Activated CD4-positive, alpha-beta memory T cell treated with anti-CD3 and anti-CD28 coated beads for 36 hours (primary cell): ENCODE measurements around the gene C1orf56. TPM values are rescaled to one million over a fixed set of nuclear protein-coding genes. Genes with fewer than 3 reads are reported as not detected.

Experiments
- CTCF ChIA-PET: fragments of 350-600 bp; sonication (Branson Sonifier 250); formaldehyde crosslinking; loops from one replicate; lab custom pipeline; 2021; ENCODE audit warnings: antibody characterized with exemption, inconsistent platforms; lab: Charles Lee
- POLR2A ChIA-PET: fragments of 350-600 bp; sonication (Branson Sonifier 250); formaldehyde crosslinking; loops from one replicate; lab custom pipeline; 2021; ENCODE audit warnings: antibody characterized with exemption; lab: Charles Lee
- DNase-seq: peaks from one replicate; pipeline ENCODE4 v3.0.0-alpha.2; 2020
- H3K27ac Mint-ChIP-seq: one replicate; pipeline ENCODE4 v1.8.0; 2021; ENCODE audit warnings: mixed read lengths
- H3K27me3 Mint-ChIP-seq: one replicate; pipeline ENCODE4 v1.8.0; 2021; ENCODE audit warnings: mixed read lengths
- H3K36me3 Mint-ChIP-seq: one replicate; pipeline ENCODE4 v1.8.0; 2021; ENCODE audit warnings: mixed read lengths
- H3K4me1 Mint-ChIP-seq: one replicate; pipeline ENCODE4 v1.8.0; 2021; ENCODE audit warnings: low read depth, mixed read lengths
- H3K4me3 Mint-ChIP-seq: one replicate; pipeline ENCODE4 v1.8.0; 2021; ENCODE audit warnings: mild to moderate bottlenecking, mixed read lengths
- H3K9me3 Mint-ChIP-seq: one replicate; pipeline ENCODE4 v1.8.0; 2021; ENCODE audit warnings: mixed read lengths
- intact Hi-C: fragments of 100-400 bp; cut with micrococcal nuclease; formaldehyde crosslinking; loops from one replicate; pipeline ENCODE4 v1.15.1; 2023
- total RNA-seq, 2 experiments: library from RNA; stranded (reverse); gene quantifications; one replicate each; pipeline ENCODE4 v1.2.3, GENCODE V29; 2021

The C1orf56 gene
- total RNA-seq, result 1 to 10 TPM; 1.5 to 1.8 TPM

GRCh38 chr1:151047591-151047924 is at the start of gene C1orf56:
Gene C1orf56 (plus strand): TSS chr1:151047751. CDS start chr1:151047848, 97 bp downstream.
- Mint-ChIP-seq H3K4me3 (peak within 1 kb of the TSS; percentile 88), H3K27ac (peak within 1 kb of the TSS; percentile 82), H3K9me3 (no peaks in the 10 kb centered on the region), H3K36me3 (peaks cover 20% of the 10 kb centered on the region), H3K4me1 (peaks cover 51% of the 10 kb centered on the region), H3K27me3 (no peaks in the 10 kb centered on the region)
- intact Hi-C loops, result no loop called here
- DNase-seq, result peak; percentile 70
- ChIA-PET CTCF (interaction anchor here (0.9 to 3.9 kb wide), 15 partner anchors 10 to 428 kb away, joined by 3 to 32 read pairs (median 4); partner anchors contain the start of genes CDC42SE1, GABPB2, MINDY1 and TNFAIP8L2), POLR2A (interaction anchor here (1.0 to 2.1 kb wide), 4 partner anchors 10 to 110 kb away, joined by 3 to 28 read pairs (median 5); partner anchors contain the start of genes CDC42SE1, GABPB2 and PRUNE1)

DNA sequence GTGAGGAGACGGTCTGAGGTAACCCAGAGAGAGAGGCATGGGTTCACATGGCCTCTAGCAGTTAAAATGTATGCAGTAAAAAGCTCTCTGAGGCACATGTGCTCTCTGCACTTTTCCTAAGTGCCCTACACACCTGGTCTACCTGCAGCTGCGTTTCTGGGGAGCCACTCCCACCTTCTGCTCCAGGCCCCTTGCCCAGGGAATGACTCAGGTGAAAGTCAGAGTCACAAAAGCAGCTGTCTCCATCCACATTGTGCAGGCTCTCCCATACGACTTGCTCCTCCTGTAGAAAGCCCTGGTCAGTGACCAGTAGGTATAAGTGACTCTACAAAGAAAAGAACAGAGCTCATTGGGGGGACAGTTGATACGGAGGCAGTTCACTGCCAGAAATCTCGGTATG is 49.6 kb upstream of the C1orf56 start:
- no peaks in the 10 kb centered on the region for H3K9me3 Mint-ChIP-seq
- peaks cover 37% of the 10 kb centered on the region for H3K4me1 Mint-ChIP-seq
- H3K4me3 Mint-ChIP-seq, result no peak overlapping the region
- ChIA-PET CTCF (interaction anchor here (1.4 to 14.0 kb wide), 3 partner anchors 8 to 20 kb away, joined by 7 to 222 read pairs (median 10); partner anchors contain the start of genes ANXA9, CERS2 and MINDY1), POLR2A (no interaction called here)
- H3K27me3 Mint-ChIP-seq, result no peaks in the 10 kb centered on the region
- no peak for DNase-seq
- H3K27ac Mint-ChIP-seq, result no peak overlapping the region
- intact Hi-C loops, result loop anchor here (2.0 kb wide), 1 partner anchor 19 kb away; no protein-coding TSS in a partner anchor
- peaks cover 13% of the 10 kb centered on the region for H3K36me3 Mint-ChIP-seq

- no peak overlapping the region for H3K4me3 Mint-ChIP-seq
- peaks cover 47% of the 10 kb centered on the region for H3K4me1 Mint-ChIP-seq
- POLR2A ChIA-PET, result interaction anchor here (0.5 kb wide), 1 partner anchor 23 kb away, joined by 3 read pairs; no protein-coding TSS in a partner anchor
- H3K9me3 Mint-ChIP-seq, result no peaks in the 10 kb centered on the region
- peak overlapping the region; percentile 20 for H3K27ac Mint-ChIP-seq
- CTCF ChIA-PET, result interaction anchor here (1.1 to 14.0 kb wide), 3 partner anchors 14 to 33 kb away, joined by 4 to 222 read pairs (median 7); partner anchors contain the start of genes ANXA9 and CERS2
- intact Hi-C loops, result no loop called here
- H3K36me3 Mint-ChIP-seq, result peaks cover 13% of the 10 kb centered on the region
- H3K27me3 Mint-ChIP-seq, result no peaks in the 10 kb centered on the region
- DNase-seq, result peak; percentile 47
Observed at GRCh38 chr1:150999051-150999674, 48.4 kb upstream of the C1orf56 start.

GRCh38 chr1:150999926-151000325 is 47.6 kb upstream of the C1orf56 start:
- Mint-ChIP-seq H3K36me3 (peaks cover 13% of the 10 kb centered on the region), H3K4me1 (peaks cover 52% of the 10 kb centered on the region), H3K4me3 (no peak overlapping the region), H3K9me3 (no peaks in the 10 kb centered on the region), H3K27ac (no peak overlapping the region), H3K27me3 (no peaks in the 10 kb centered on the region)
- intact Hi-C loops, result no loop called here
- DNase-seq, result no peak
- CTCF ChIA-PET, result interaction anchor here (0.6 to 14.0 kb wide), 2 partner anchors 22 to 439 kb away, joined by 3 to 222 read pairs; partner anchors contain the start of genes ANXA9 and CERS2
- POLR2A ChIA-PET, result no interaction called here

DNA sequence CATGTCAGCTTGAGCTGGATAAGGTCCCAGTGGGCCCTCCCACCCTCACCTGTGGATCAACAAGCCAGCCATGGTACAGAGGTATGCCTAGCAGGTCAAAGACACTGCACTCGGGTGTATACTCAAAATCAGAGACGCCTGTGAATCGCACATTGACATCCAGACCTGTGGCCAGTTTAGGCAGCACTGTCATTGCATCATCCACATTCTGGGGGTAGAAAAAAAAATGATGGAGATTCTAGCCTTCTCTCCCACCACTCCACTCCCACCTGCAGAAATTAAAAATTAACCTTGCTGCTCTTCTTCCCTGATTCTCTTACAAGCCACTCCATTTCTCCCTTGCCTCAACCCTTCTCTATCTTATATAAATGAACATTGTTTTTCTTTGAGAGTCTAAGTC is 47.1 kb upstream of the C1orf56 start:
- ChIA-PET CTCF (interaction anchor here (14.0 kb wide), 1 partner anchor 23 kb away, joined by 222 read pairs; the partner anchor contains the start of genes ANXA9 and CERS2), POLR2A (interaction anchor here (0.7 kb wide), 1 partner anchor 54 kb away, joined by 3 read pairs; no protein-coding TSS in a partner anchor)
- H3K36me3 Mint-ChIP-seq, result peaks cover 13% of the 10 kb centered on the region
- no peaks in the 10 kb centered on the region for H3K9me3 Mint-ChIP-seq
- H3K27me3 Mint-ChIP-seq, result no peaks in the 10 kb centered on the region
- no peak for DNase-seq
- H3K27ac Mint-ChIP-seq, result peak overlapping the region; percentile 16
- peaks cover 54% of the 10 kb centered on the region for H3K4me1 Mint-ChIP-seq
- intact Hi-C loops, result no loop called here
- H3K4me3 Mint-ChIP-seq, result no peak overlapping the region

DNA sequence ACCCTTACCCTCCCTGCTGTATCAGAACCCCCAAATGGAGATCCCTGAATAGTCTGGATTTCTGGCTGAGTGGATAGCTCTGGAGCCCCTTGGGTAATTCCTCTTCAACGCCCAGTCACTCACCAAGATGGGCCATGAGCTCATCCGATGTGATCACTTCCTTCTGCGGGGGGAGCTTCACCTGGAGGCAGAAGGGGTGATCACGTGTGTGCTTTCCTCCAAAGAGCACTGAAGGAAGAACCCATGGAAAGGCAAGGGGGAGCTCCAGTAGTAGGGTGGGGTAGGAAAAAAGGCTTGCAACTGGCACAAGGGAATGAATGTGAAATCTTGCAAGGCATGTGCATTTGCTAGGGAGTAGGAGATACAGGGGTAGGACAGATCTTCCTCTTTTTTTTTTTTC is 45.9 kb upstream of the C1orf56 start:
- POLR2A ChIA-PET, result interaction anchor here (1.1 kb wide), 1 partner anchor 237 kb away, joined by 3 read pairs; no protein-coding TSS in a partner anchor
- H3K36me3 Mint-ChIP-seq, result peaks cover 13% of the 10 kb centered on the region

GRCh38 chr1:151002051-151002450 is 45.5 kb upstream of the C1orf56 start:
- Mint-ChIP-seq H3K27me3 (no peaks in the 10 kb centered on the region), H3K4me1 (peaks cover 63% of the 10 kb centered on the region), H3K27ac (peak overlapping the region; percentile 18), H3K36me3 (peaks cover 11% of the 10 kb centered on the region), H3K9me3 (no peaks in the 10 kb centered on the region), H3K4me3 (no peak overlapping the region)
- CTCF ChIA-PET, result interaction anchor here (1.2 to 14.0 kb wide), 2 partner anchors 10 to 24 kb away, joined by 3 to 222 read pairs; partner anchors contain the start of genes ANXA9 and CERS2
- intact Hi-C loops, result no loop called here
- DNase-seq, result no peak
- POLR2A ChIA-PET, result interaction anchor here (1.1 kb wide), 1 partner anchor 238 kb away, joined by 3 read pairs; no protein-coding TSS in a partner anchor

More for the DNA sequence above, 45.9 kb upstream of the C1orf56 start:
- H3K4me1 Mint-ChIP-seq, result peaks cover 58% of the 10 kb centered on the region
- no peak overlapping the region for H3K4me3 Mint-ChIP-seq
- intact Hi-C loops, result no loop called here
- CTCF ChIA-PET, result interaction anchor here (14.0 kb wide), 1 partner anchor 24 kb away, joined by 222 read pairs; the partner anchor contains the start of genes ANXA9 and CERS2
- no peaks in the 10 kb centered on the region for H3K9me3 Mint-ChIP-seq
- no peaks in the 10 kb centered on the region for H3K27me3 Mint-ChIP-seq
- no peak overlapping the region for H3K27ac Mint-ChIP-seq
- no peak for DNase-seq

DNA sequence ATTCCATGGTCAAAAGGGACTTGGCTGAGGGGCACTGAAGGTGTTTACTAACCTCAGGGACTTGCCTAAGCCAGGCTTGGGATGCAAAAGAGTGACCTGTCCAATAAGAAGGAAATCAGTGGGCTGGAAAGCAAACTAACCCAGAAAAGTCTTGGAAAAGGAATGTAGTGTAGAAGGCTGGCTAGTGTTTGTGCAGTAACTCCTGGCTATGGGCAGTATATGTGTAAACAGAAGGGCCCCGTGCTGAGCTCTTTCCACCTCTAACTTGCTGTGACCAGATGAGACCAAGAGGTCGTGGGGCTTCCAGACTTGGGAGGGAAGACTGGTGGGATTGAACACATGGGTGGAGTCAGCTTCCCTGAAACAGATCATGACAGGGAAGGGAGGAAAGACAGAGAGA is 44.9 kb upstream of the C1orf56 start:
- ChIA-PET POLR2A (no interaction called here), CTCF (interaction anchor here (0.9 to 14.0 kb wide), 3 partner anchors 9 to 442 kb away, joined by 3 to 222 read pairs (median 3); partner anchors contain the start of genes ANXA9 and CERS2)
- Mint-ChIP-seq H3K27me3 (no peaks in the 10 kb centered on the region), H3K4me1 (peaks cover 69% of the 10 kb centered on the region), H3K36me3 (peaks cover 8% of the 10 kb centered on the region), H3K9me3 (no peaks in the 10 kb centered on the region), H3K27ac (peak overlapping the region; percentile 97), H3K4me3 (peak overlapping the region; percentile 27)
- intact Hi-C loops, result no loop called here
- no peak for DNase-seq

GRCh38 chr1:151003180-151003579 is 44.4 kb upstream of the C1orf56 start:
- DNase-seq, result no peak
- no peaks in the 10 kb centered on the region for H3K9me3 Mint-ChIP-seq
- H3K27me3 Mint-ChIP-seq, result no peaks in the 10 kb centered on the region
- peak overlapping the region; percentile 97 for H3K27ac Mint-ChIP-seq
- H3K36me3 Mint-ChIP-seq, result peaks cover 8% of the 10 kb centered on the region
- ChIA-PET CTCF (interaction anchor here (0.6 to 14.0 kb wide), 6 partner anchors 8 to 442 kb away, joined by 3 to 222 read pairs (median 4); partner anchors contain the start of genes ANXA9 and CERS2), POLR2A (no interaction called here)
- intact Hi-C loops, result no loop called here
- H3K4me1 Mint-ChIP-seq, result peaks cover 73% of the 10 kb centered on the region
- peak overlapping the region; percentile 27 for H3K4me3 Mint-ChIP-seq

DNA sequence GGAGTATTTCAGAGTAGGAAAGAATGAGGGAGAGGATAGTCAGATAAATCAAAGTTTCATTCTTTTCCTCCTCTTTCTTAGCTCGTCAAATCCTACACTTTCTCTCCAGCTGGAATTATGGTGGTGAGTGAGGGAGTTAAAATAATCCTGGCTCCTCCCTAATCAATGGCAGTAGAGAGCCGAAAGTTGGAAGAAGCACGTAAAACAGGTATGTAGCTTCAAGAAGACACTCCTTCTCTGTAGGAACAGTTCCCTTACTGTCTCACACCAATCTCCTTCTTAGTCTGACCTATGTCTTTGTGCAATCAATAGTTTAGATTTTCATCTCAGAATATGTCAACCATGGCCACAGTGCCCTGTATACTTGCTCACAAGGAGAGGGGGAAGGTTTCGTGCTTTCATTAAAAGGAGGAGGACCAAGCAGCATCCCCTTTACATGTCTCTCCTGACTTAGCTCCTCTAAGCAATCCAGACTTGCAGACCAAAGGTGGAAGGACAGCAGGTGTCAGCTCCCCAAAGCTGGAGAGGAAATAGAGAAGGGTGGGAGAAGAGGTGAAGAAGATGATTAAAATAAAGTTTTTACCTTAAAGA is 41.7 kb upstream of the C1orf56 start:
- DNase-seq, result no peak
- POLR2A ChIA-PET, result interaction anchor here (0.5 to 2.9 kb wide), 7 partner anchors 10 to 640 kb away, joined by 3 to 17 read pairs (median 3); partner anchors contain the start of genes CDC42SE1 and CERS2
- Mint-ChIP-seq H3K9me3 (no peaks in the 10 kb centered on the region), H3K36me3 (peaks cover 9% of the 10 kb centered on the region), H3K27ac (peak overlapping the region; percentile 97), H3K4me1 (peaks cover 78% of the 10 kb centered on the region), H3K27me3 (no peaks in the 10 kb centered on the region), H3K4me3 (peak overlapping the region; percentile 99)
- CTCF ChIA-PET, result interaction anchor here (0.6 to 14.0 kb wide), 13 partner anchors 8 to 166 kb away, joined by 3 to 222 read pairs (median 5); partner anchors contain the start of genes ANXA9, C1orf56 and CERS2
- intact Hi-C loops, result loop anchor here (1.0 to 5.0 kb wide), 4 partner anchors 275 to 639 kb away; partner anchors contain the start of gene ENSA
